ENCODE results near the gene ATP11C. TPM values are rescaled to one million over a fixed set of nuclear protein-coding genes. Genes with fewer than 3 reads are reported as not detected.
A peak's percentile ranks its signal among the peaks of the same experiment; 100 is the strongest.

The ATP11C gene
- total and polyA plus RNA-seq, 9 of the 15 experiments (the other 6 are each of a cell fraction or from before 2014, with no cell fraction given): 18.2 to 42.2 (median 29.4) TPM

- H2AFZ ChIP-seq (ENCODE audit: low read depth, low read length): peak overlapping the region; percentile 91
- H3K79me2 ChIP-seq (ENCODE audit: control insufficient read depth, insufficient read depth, low read length): peaks cover 34% of the 10 kb centered on the region
- no peaks in the 10 kb centered on the region for H3K9me3 ChIP-seq (replicated peaks; ENCODE audit: control insufficient read depth, insufficient read depth, low read depth, low read length)
- H3K4me1 ChIP-seq (replicated peaks in 1 of 2; ENCODE audit: control insufficient read depth in 2 of 2, insufficient read depth in 2 of 2, low read length in 2 of 2): peaks cover 4 to 11% of the 10 kb centered on the region in 2 experiments; a peak in 4 of 5 replicates
- ATAC-seq (no peak), FAIRE-seq (no peak), DNase-seq (ENCODE audit: extremely low read depth in 1 of 4, low spot score in 3 of 4) (no peak)
- no peaks in the 10 kb centered on the region; the same call in 1 of the 2 replicates for H4K20me1 ChIP-seq (replicated peaks; ENCODE audit: control insufficient read depth, insufficient read depth, low read length)
- H3K4me2 ChIP-seq (ENCODE audit: insufficient read depth, low read length): peak overlapping the region; percentile 82
- peak overlapping the region; percentile 95 for H3K27ac ChIP-seq (ENCODE audit: extremely low read depth, low read depth, low read length)
- H3K4me3 ChIP-seq: 0 out of 2 replicates have a peak overlapping the region, but pooled peaks have one; percentile 83
- BruUV-seq (replicated peaks): no TSS peak
- WGBS (ENCODE audit: insufficient coverage, low coverage, missing lambda C conversion rate): 75% methylated on average over 14 of the region's 15 CpGs
- CTCF ChIA-PET (ENCODE audit: low intra/inter-chr PET ratio): no interaction called here
- no peaks in the 10 kb centered on the region for H3K27me3 ChIP-seq (ENCODE audit: control insufficient read depth in 2 of 2, insufficient read depth in 2 of 2, low read length in 2 of 2)
- H3K9me1 ChIP-seq (ENCODE audit: control insufficient read depth, insufficient read depth, low read length): no peaks in the 10 kb centered on the region
- POLR2A ChIA-PET: interaction anchor here (1.0 to 1.2 kb wide), 3 partner anchors 8 to 11 kb away, joined by 3 to 4 read pairs (median 4); no protein-coding TSS in a partner anchor
- H3K36me3 ChIP-seq (ENCODE audit: control insufficient read depth, insufficient read depth, low read length): no peaks in the 10 kb centered on the region
- H3K9ac ChIP-seq (ENCODE audit: insufficient read depth in 1 of 2, low read depth in 2 of 2, low read length in 2 of 2): peak overlapping the region; percentile 66 to 93; a peak in 3 of 4 replicates
- intact Hi-C loops (cut with micrococcal nuclease): loop anchor here (5.0 to 10.0 kb wide), 2 partner anchors 57 to 149 kb away; no protein-coding TSS in a partner anchor
- in situ Hi-C loops (cut with MboI): no loop called here
- TF ChIP-seq NCOR1 (IDR thresholded peaks at IDR 0.05): no peak
- TF ChIP-seq MED1 (CRISPR knock-in tag; IDR thresholded peaks at IDR 0.05; ENCODE audit: borderline replicate concordance): no peak
- TF ChIP-seq GABPB2 (CRISPR knock-in tag; conservative IDR thresholded peaks at IDR 0.05): no peak
- no peak for TF ChIP-seq HDGF (IDR thresholded peaks at IDR 0.05)
- no peak for TF ChIP-seq ZNF75A (CRISPR knock-in tag; IDR thresholded peaks at IDR 0.05)
- TF ChIP-seq E4F1 (CRISPR knock-in tag; IDR thresholded peaks at IDR 0.05; ENCODE audit: borderline replicate concordance): no peak
- no peak for TF ChIP-seq CHD2 (IDR thresholded peaks at IDR 0.05; ENCODE audit: low read depth, low read length)
- no peak for TF ChIP-seq RBM25 (IDR thresholded peaks at IDR 0.05; ENCODE audit: low read depth, low read length, severe bottlenecking)
- TF ChIP-seq PCBP1 (IDR thresholded peaks at IDR 0.05; ENCODE audit: low read depth, low read length, poor library complexity, severe bottlenecking): no peak
- no peak for TF ChIP-seq ZHX1 (conservative IDR thresholded peaks at IDR 0.05; ENCODE audit: low read length)
- no peak for TF ChIP-seq CC2D1A (IDR thresholded peaks at IDR 0.05)
- TF ChIP-seq NCOA1 (IDR thresholded peaks at IDR 0.05; ENCODE audit: low read depth): no peak
- no peak for TF ChIP-seq TBP (optimal IDR thresholded peaks at IDR 0.05; ENCODE audit: low read depth, low read length)
- TF ChIP-seq PHF8 (IDR thresholded peaks at IDR 0.05; ENCODE audit: borderline replicate concordance, low read length): no peak
- TF ChIP-seq SREBF1 (IDR thresholded peaks at IDR 0.05; ENCODE audit: borderline replicate concordance, low read depth, low read length): no peak
- no peak for TF ChIP-seq ZNF384 (IDR thresholded peaks at IDR 0.05; ENCODE audit: low read depth, low read length)
- no peak for TF ChIP-seq TAL1 (IDR thresholded peaks at IDR 0.05)
- no peak for TF ChIP-seq CBX3 (IDR thresholded peaks at IDR 0.05; ENCODE audit: borderline replicate concordance in 1 of 2, low read length in 2 of 2)
- no peak for TF ChIP-seq IRF9 (tag; IDR thresholded peaks at IDR 0.05)
Observed at GRCh38 chrX:139933904-139934303, 1.1 kb upstream of the ATP11C start.

All from K562 (cell line).